IPS DF 4.7 (cell line): ENCODE measurements around the gene ADAMTSL3.

Experiments used
- DNase-seq: peaks from one replicate; pipeline ENCODE4 v3.0.0-alpha.2; 2013; ENCODE audit warnings: low spot score; ENCODE audit errors: extremely low read depth

Gene ADAMTSL3

DNA sequence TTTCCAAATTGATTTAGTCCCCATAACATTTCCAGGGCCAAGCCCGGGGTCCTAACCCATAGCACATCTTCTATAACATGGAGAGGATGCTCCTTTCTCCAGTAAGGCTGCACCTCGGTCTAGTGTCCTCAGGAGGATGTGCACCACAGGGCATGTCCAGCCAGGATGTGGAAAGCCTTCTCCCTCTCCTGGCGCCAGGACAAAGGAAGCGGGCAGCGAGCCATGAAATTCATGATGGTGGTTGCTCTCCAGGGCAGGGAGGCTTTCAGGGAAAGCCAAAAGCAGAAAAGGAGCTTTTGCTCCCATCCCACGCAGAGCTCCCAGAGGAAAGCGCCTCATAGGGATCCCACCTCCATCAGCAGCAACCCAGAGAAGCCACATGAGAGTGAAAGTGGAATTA lies 220.0 kb downstream of the ADAMTSL3 start:
- no peak for DNase-seq

- no peak for DNase-seq
Measured at GRCh38 chr15:83880529-83880928, 226.6 kb downstream of the ADAMTSL3 start.

GRCh38 chr15:83881156-83881555 lies 227.2 kb downstream of the ADAMTSL3 start:
- no peak for DNase-seq

- no peak for DNase-seq
Measured at GRCh38 chr15:83886321-83886720, 232.4 kb downstream of the ADAMTSL3 start.

GRCh38 chr15:83887404-83887803 lies 233.5 kb downstream of the ADAMTSL3 start:
- no peak for DNase-seq

- DNase-seq: no peak
Measured at GRCh38 chr15:83887961-83888360, 234.0 kb downstream of the ADAMTSL3 start.

DNA sequence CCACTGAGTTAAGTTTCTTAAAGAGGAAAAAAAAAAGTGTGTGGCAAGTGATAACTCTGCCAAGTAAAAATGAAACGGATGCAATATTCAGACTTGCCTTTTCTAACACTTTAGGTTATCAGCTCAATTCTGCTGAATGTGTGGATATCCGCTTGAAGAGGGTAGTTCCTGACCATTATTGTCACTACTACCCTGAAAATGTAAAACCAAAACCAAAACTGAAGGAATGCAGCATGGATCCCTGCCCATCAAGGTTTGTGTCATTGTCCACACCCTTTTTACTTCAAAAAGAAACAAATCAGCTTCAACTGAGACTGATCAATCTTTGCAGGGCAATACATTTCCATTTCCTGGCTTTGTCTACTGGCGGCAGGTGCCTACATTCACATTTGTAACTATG lies 236.1 kb downstream of the ADAMTSL3 start:
- DNase-seq: no peak

GRCh38 chr15:83890587-83890986 lies 236.7 kb downstream of the ADAMTSL3 start:
- no peak for DNase-seq

GRCh38 chr15:83892498-83892897 lies 238.6 kb downstream of the ADAMTSL3 start:
- no peak for DNase-seq

DNA sequence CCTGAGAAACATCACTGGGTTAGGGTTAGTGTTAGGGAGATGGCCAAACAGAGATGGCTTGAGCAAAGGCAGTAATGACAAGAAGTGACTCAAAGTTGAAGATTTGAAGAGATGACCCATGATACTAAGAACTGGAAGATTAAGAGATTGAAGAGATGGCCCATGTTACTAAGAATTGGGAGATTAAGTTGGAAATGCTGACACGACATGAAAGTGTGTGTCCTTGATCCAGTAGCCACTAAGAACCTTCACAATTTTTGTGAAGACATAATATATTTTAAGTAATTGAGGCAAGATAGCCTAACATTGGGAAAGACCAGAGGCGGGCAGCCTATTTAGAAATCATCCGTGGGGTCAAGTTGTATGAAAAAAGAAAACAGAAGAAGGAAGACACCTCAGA lies 239.4 kb downstream of the ADAMTSL3 start:
- DNase-seq: no peak

DNA sequence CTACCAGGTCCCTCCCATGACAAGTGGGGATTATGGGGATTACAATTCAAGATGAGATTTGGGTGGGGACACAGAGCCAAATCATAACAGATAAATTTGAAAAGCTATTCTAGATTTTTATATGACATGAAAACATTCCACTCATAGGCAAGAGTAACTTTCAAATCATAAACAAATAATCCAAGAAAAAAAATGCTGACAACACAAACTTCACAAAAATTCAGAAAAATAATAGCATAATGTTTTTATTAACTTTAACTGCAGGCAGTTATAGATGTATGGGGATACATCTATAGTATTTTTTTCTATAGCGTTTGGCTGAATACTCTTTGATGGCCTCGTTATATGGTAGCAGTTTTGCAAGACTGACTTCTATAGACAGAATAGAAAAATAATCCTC lies 243.1 kb downstream of the ADAMTSL3 start:
- no peak for DNase-seq

DNA sequence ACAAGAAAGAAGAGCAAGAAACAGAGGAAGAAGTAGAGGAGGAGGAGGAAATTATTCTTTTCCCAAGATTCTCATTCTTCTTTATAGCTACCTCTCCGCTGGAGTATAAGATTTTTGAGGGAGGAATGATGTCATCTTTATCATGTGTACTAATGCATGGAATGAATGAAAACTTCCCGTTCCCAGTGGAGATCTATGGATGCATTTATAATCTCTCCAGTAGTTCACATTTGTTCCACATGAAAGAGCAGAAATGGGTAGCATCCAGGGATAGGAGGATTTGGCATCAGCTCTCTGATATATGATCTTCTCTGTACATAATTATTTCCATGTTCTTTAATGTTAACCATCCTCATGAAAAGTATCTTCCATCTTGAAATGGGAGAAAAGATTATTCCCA lies 244.4 kb downstream of the ADAMTSL3 start:
- DNase-seq: no peak

DNA sequence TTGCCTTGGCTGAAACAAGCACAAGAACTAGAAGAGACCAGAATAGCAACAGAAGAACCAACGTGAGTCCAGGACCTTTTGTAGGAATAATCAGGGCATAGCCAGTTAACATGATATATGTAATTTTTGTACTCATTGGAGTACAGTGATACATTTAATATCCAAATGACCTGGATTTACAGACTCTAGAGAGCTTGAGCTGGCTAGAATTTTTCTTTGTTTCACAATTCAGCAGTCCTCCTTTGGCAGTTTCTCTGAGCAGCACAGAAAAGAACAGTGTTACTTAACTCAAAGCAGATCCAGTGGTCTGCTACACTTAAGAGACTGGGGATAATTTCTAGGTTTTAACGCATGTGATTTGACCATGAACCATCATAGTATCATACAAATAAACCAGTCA lies 245.7 kb downstream of the ADAMTSL3 start:
- DNase-seq: no peak

- DNase-seq: no peak
Measured at GRCh38 chr15:83904107-83905040, 250.5 kb downstream of the ADAMTSL3 start.

DNA sequence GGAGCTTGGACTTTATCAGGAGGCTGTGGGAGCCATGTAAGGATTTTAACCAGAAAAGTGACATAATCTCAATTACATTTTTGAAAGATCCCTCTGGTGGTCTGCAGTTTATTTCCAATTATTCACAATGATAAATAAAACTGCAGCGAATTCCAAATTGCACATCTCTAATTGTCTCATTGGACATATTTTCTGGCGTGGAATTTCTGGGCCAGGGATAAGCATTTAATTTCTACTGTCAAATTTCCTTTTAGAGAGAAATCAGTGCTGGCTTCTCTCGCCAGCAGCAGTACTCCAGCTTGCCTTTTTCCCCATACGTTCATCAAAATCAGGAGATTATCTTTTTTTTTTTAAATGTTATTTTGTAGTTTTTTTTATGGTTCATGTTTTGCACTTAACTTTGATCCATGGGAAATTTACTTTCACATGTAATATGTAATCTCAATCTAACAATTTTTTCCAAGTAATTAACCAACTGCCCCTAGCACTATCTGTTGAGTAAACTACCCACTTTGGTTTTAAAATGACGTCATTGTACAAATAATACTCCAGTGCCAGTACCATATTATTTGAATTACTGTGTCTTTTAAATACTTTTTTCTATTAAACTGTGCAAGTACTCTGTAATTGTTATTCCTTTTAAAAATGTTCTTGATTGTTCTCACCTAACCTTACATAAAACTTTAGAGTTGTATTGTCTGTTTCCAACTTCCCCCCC lies 251.8 kb downstream of the ADAMTSL3 start:
- no peak for DNase-seq

- no peak for DNase-seq
Measured at GRCh38 chr15:83911345-83911744, 257.4 kb downstream of the ADAMTSL3 start.

DNA sequence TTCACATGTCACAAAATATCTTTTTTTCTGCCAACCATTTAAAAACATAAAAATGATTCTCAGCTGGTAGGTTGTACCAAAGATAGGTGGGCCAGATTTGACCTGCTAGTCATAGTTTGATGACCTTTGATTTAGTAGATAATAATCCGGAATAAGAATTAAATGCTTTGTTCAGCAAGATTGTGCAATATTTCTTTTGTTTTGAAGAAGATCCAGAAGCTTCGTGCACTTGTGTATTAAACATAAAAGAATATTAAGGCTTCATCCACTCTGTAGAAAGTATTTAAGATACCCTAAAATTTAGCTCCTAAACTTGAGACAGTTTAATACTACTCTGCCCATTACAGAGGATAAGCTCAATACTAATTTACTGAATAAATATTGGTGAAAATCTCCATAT lies 258.4 kb downstream of the ADAMTSL3 start:
- DNase-seq: no peak

DNA sequence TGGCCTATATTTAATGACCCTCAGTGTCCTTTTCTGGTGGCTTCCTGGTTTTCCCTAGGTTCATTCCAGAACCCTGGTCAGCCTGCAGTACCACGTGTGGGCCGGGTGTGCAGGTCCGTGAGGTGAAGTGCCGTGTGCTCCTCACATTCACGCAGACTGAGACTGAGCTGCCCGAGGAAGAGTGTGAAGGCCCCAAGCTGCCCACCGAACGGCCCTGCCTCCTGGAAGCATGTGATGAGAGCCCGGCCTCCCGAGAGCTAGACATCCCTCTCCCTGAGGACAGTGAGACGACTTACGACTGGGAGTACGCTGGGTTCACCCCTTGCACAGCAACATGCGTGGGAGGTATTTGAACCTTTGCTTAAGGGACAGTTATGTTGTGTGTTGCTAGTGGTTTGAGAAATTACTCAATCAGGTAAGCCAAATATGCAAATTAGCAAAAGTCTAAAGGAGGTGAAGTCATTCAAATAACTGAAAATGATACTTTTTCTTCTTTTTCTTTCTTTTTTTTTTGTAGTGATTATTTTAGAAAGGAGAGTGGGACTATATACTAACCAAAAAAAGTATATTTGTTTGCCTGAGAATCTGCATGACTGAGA lies 259.2 kb downstream of the ADAMTSL3 start:
- no peak for DNase-seq

DNA sequence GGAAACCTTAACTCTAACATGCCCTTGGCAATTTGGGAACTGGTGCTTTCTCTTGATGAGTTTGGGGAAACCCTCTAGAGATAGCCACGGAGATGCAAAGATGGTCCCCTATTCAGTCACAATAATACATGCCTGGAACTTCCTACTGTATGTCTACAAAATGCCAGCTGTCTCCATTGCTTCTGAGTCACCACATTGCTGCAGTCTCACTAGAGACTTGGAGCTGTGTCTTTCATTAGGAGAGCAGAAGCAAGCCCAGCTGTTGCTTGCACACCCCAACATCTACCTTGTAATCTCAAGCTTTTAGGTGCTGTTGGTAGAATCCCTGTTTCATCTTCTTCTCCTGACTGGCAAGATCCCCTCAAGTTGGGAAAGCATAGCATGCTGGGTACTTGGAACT lies 261.0 kb downstream of the ADAMTSL3 start:
- no peak for DNase-seq

DNA sequence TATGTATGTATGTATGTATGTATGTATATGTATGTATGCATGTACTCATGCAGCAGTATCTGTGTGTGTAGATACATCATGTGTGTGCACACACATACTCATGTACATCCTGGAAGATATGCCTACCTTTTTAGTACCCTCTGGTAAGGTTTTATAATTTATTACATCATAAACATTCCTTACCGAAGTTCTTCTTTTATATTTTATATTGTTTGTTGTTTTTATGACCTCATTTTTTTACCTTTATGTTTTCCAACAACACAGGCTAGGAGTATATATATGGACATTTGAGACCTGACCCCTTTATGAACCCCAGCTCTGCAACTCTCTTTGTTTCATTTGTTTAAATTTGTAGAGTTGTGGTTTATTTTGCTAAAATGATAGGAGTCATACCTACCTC lies 263.5 kb downstream of the ADAMTSL3 start:
- DNase-seq: no peak

GRCh38 chr15:83918011-83918410 lies 264.1 kb downstream of the ADAMTSL3 start:
- DNase-seq: no peak

DNA sequence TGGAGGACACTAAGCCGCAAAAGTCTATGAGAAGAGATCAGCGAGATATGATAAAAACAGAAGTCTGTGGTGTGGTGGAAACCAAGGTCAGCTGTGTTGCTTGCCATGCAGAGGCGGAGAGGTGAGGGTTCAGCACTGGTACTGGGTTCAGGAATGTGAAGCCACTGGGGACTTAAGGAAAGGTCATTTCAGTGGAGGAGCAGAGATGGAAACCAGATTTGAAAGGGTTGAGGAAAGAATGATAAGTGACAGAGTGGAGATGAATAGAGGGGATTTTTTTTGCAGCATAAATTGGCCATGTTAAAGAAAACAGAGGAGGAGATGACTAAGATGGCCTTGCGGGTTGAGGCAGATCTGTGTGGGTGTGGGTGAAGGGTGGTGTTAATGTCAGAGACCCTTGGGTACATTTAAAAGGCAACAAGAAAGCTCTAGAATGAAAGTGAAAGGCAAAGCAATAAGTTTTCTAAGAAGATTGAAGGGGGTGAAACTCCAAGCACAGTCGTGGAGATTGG lies 265.5 kb downstream of the ADAMTSL3 start:
- DNase-seq: no peak
